ENCODE results near the gene HRCT1.
"Not testable (repeated sequence)": the region's sequence is repeated elsewhere in the genome, so short reads cannot be mapped to it uniquely, and the experiment has no call there.

The HRCT1 gene

DNA sequence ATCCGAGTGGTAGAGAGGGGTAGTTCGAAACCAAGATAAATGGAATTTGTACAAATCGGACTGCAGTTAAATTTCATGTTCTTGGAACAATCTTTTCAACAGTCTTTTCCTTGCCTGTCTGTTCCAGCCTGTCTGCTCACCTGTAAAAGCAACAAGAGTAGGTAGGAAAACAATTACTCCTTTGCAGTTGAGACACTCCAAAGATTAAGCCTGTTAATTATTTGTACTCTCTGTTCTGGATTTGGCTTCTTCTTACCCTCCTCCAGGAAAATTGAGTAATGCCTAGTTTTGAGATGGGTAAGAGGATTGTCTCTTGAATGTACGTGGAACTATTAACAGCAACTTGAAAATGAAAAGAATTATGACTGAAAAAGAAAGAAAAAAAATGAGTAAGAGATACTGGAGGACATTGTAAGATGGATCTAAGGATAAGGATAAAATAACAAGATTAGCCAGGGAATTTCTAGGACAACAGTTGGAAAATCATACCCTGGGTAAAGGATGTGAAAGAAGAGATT is 27.6 kb downstream of the HRCT1 start:
- no peak for DNase-seq (ENCODE audit: extremely low read depth, low read depth)
- no peak overlapping the region for H3K4me3 ChIP-seq (replicated peaks; ENCODE audit: low read depth, low read length)
- TF ChIP-seq, protein P1, sequence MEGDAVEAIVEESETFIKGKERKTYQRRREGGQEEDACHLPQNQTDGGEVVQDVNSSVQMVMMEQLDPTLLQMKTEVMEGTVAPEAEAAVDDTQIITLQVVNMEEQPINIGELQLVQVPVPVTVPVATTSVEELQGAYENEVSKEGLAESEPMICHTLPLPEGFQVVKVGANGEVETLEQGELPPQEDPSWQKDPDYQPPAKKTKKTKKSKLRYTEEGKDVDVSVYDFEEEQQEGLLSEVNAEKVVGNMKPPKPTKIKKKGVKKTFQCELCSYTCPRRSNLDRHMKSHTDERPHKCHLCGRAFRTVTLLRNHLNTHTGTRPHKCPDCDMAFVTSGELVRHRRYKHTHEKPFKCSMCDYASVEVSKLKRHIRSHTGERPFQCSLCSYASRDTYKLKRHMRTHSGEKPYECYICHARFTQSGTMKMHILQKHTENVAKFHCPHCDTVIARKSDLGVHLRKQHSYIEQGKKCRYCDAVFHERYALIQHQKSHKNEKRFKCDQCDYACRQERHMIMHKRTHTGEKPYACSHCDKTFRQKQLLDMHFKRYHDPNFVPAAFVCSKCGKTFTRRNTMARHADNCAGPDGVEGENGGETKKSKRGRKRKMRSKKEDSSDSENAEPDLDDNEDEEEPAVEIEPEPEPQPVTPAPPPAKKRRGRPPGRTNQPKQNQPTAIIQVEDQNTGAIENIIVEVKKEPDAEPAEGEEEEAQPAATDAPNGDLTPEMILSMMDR (IDR thresholded peaks at IDR 0.05; ENCODE audit: low read depth, low read length, missing control alignments), result no peak

DNA sequence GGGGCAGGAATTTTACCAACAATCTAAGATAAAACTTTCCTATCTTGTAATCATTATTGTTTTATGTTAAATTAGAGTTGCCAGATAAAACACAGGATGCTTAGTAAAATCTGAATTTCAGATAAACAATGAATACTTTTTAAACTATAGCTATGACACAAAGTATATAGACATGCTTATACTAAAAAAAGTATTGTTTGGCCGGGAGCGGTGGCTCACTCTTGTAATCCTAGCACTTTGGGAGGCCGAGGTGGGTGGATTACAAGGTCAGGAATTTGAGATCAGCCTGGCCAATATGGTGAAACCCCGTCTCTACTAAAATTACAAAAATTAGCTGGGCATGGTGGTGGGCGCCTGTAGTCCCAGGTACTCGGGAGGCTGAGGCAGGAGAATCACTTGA is 28.1 kb downstream of the HRCT1 start:
- H3K4me3 ChIP-seq (replicated peaks; ENCODE audit: low read depth, low read length); DNase-seq (ENCODE audit: extremely low read depth, low read depth): not testable (repeated sequence)

DNA sequence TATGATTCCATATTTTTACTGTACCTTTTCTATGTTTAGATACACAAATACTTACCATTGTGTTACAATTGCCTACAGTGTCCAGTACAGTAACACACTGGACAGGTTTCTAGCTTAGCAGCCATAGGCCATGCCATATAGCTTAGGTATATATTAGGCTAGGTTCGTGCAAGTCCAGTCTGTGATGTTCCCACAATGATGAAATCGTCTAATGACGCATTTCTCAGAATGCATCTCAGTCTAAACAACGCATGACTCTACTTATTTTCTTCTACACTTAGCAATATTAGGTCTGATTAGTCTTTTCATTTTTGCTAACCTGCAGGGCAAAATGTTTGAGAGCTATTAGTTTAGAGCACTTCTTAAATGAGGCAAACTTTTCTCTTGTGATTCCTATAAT is 29.3 kb downstream of the HRCT1 start:
- no peak overlapping the region for H3K4me3 ChIP-seq (replicated peaks; ENCODE audit: low read depth, low read length)
- no peak for DNase-seq (ENCODE audit: extremely low read depth, low read depth)
- TF ChIP-seq, protein P1 (IDR thresholded peaks at IDR 0.05; ENCODE audit: low read depth, low read length, missing control alignments), result no peak

DNA sequence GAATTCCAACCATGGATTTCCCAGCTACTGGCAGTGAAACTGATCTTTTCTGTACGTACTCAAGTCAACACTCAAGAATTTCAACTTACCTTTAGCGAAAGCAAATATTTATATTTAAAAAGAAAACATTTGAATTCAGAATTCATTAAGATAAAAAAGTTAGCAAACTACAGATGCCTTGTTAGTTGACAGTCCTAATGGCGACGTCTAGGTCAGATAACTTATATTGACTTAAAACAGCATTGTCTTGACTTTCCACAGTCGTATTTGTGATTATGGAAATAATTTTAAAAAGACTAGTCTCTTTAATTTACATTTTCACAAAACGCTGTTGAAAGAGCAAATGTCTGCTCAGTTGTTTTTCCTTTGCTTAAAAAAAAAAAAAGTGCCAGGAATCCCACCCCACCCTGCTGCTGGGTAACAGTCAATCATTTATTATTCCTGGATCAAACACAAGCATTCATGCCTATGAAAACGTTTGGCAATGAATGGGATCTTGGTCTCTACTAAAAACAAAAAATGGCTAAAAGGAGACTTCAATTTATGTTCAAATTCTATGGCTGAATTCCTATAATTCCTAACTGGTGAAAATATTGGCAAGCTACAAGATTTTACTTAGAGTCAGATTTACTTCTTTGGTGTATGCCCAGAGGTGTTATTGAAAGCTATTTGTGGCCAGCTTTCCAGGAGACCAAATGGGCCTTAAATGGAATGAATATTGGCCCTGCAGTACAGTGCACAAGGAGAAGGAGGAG is 29.9 kb downstream of the HRCT1 start:
- TF ChIP-seq, protein P1 (IDR thresholded peaks at IDR 0.05; ENCODE audit: low read depth, low read length, missing control alignments), result no peak
- DNase-seq (ENCODE audit: extremely low read depth, low read depth), result no peak
- no peak overlapping the region for H3K4me3 ChIP-seq (replicated peaks; ENCODE audit: low read depth, low read length)

DNA sequence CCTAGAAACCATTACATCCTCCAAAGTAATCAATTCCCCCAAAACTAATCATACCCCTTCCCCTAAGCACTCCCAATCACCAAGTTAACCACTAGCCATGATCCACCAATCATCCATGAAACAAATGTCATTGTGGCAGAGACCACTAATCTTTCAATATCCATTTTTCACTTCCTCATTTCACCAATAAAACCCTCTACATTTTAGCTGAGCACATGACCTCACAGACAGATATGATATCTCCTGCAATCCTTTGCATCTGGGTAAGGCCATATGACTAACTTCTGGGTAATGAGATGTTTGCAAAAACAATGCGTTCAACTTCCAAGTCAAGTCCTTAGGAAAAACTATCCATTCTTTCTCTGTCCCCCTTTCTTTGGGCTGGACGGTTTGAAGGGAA is 31.2 kb downstream of the HRCT1 start:
- TF ChIP-seq, protein P1 (IDR thresholded peaks at IDR 0.05; ENCODE audit: low read depth, low read length, missing control alignments), result no peak
- DNase-seq (ENCODE audit: extremely low read depth, low read depth), result no peak
- no peak overlapping the region for H3K4me3 ChIP-seq (replicated peaks; ENCODE audit: low read depth, low read length)

DNA sequence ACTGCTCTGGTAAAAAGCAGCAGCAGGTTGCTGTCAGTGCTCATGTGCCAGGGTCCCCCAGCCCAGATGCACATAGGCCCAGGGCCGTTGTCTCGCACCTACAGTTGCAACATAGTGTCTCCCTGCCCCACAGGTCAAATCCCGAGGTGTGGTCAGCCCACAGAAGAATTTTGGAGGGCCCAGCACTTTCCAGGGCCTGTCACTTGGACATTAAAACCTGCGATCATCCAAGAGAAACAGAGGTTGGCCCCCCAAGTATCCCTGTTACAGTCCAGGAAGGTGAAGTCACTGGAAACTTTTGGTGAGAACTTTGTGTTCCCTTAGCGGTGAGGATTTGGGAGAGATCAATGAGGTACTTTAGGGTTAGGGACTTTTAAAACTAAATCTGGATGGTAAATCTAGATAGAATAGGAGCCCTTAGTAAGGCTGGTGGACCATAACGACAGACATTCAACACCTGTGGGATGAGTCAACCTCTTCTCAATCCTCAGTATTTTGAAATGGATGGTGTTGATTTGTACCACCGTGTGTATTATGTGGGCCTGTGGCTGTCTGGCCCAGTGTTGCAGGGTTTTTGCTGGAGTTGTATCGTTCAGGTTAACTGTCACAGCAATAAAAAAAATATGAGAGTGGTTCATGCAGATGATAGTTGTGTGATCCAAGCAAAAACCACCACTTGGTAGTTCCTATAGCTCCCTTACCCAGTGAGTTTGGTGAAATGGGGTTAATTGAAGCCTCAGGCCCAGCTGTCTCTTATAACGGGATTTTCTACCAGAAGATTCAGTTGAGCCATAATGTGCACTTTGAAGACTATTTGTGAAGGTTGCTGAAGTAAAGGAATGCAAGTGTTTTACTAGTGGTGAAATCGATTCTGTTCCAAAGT is 32.7 kb downstream of the HRCT1 start:
- no peak for DNase-seq (ENCODE audit: extremely low read depth, low read depth)
- no peak overlapping the region for H3K4me3 ChIP-seq (replicated peaks; ENCODE audit: low read depth, low read length)
- TF ChIP-seq, protein P1 (IDR thresholded peaks at IDR 0.05; ENCODE audit: low read depth, low read length, missing control alignments), result no peak

GRCh38 chr9:35939679-35940250 is 33.8 kb downstream of the HRCT1 start:
- no peak for DNase-seq (ENCODE audit: extremely low read depth, low read depth)
- TF ChIP-seq, protein P1 (IDR thresholded peaks at IDR 0.05; ENCODE audit: low read depth, low read length, missing control alignments), result no peak
- H3K4me3 ChIP-seq (replicated peaks; ENCODE audit: low read depth, low read length), result no peak overlapping the region
